ENCODE results near the gene TMPRSS12. TPM values are rescaled to one million over a fixed set of nuclear protein-coding genes. Genes with fewer than 3 reads are reported as not detected.
A peak's percentile ranks its signal among the peaks of the same experiment; 100 is the strongest.

TMPRSS12 gene
- total RNA-seq, 1 experiment from 2014 or later: not detected

DNA sequence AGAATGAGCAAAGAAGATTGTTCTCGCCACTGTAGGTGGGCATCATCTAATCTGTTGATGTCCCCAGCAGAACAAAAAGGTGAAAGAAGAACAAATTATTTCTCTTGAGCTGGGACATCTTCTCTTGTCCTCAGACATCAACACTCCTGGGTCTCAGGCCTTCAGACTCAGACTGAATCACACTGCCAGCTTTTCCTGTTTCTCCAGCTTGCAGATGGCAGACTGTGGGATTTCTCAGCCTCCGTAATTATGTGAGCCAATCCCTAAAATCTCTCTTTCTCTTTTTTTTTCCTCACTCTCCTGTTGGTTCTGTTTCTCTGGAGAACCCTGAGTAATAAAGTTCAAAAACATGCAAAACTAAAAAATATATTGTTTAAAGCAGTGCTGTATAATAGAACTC is 3.7 kb upstream of the TMPRSS12 start:
- TF ChIP-seq, protein P1, sequence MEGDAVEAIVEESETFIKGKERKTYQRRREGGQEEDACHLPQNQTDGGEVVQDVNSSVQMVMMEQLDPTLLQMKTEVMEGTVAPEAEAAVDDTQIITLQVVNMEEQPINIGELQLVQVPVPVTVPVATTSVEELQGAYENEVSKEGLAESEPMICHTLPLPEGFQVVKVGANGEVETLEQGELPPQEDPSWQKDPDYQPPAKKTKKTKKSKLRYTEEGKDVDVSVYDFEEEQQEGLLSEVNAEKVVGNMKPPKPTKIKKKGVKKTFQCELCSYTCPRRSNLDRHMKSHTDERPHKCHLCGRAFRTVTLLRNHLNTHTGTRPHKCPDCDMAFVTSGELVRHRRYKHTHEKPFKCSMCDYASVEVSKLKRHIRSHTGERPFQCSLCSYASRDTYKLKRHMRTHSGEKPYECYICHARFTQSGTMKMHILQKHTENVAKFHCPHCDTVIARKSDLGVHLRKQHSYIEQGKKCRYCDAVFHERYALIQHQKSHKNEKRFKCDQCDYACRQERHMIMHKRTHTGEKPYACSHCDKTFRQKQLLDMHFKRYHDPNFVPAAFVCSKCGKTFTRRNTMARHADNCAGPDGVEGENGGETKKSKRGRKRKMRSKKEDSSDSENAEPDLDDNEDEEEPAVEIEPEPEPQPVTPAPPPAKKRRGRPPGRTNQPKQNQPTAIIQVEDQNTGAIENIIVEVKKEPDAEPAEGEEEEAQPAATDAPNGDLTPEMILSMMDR (IDR thresholded peaks at IDR 0.05; ENCODE audit: unreplicated experiment): no peak
- CTCF ChIA-PET: interaction anchor here (0.6 kb wide), 1 partner anchor 215 kb away, joined by 3 read pairs; no protein-coding TSS in a partner anchor
- no peaks in the 10 kb centered on the region for H3K27me3 Mint-ChIP-seq (ENCODE audit: insufficient read depth, unreplicated experiment)
- no peak overlapping the region for H3K27ac Mint-ChIP-seq (ENCODE audit: low read depth, unreplicated experiment)
- intact Hi-C loops (cut with micrococcal nuclease): no loop called here
- BruUV-seq (replicated peaks): no TSS peak
- no peaks in the 10 kb centered on the region for H3K36me3 Mint-ChIP-seq (ENCODE audit: insufficient read depth, unreplicated experiment)
- H3K9me3 Mint-ChIP-seq (ENCODE audit: unreplicated experiment): peaks cover 8% of the 10 kb centered on the region
- H3K4me1 Mint-ChIP-seq (ENCODE audit: insufficient read depth, unreplicated experiment): no peaks in the 10 kb centered on the region
- POLR2A ChIA-PET: interaction anchor here (0.7 to 1.4 kb wide), 5 partner anchors 9 to 745 kb away, joined by 3 to 4 read pairs (median 3); no protein-coding TSS in a partner anchor
- DNase-seq (ENCODE audit: unreplicated experiment): no peak
- H3K4me3 Mint-ChIP-seq (ENCODE audit: unreplicated experiment): no peak overlapping the region

DNA sequence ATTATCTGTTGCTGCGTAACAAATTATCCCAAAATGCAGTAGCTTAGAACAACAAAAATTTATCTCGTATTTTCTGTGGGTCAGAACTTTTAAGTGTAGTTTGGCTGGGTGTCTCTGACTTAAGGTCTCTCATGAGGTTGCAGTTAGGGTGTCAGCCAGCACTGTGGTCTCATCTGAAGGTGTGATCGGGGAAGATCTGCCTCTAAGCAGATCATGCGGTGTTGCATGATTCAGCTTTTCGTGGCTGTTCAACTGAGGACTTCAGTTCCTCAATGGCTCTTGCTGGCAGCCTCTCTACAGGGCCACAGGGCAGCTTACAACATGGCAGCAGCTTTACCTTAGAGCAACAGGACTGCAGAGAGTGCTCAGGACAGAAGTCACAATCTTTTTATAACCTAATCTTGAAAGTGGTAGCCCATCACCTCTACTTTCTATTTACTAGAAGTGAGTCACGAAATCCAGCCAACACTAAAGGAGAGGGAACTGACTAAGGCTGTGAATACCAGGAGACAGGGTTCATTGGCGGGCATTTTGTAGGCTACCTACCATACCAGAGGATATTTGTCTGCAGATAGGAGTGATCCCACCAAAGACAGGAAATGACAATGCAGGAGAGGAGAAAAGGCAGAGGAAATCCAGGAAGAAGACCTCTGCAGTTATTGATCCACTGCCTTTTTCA is 1.8 kb upstream of the TMPRSS12 start:
- Mint-ChIP-seq H3K9me3 (ENCODE audit: unreplicated experiment) (no peaks in the 10 kb centered on the region), H3K27ac (ENCODE audit: low read depth, unreplicated experiment) (no peak overlapping the region), H3K36me3 (ENCODE audit: insufficient read depth, unreplicated experiment) (no peaks in the 10 kb centered on the region), H3K4me1 (ENCODE audit: insufficient read depth, unreplicated experiment) (peaks cover 7% of the 10 kb centered on the region), H3K4me3 (ENCODE audit: unreplicated experiment) (no peak overlapping the region), H3K27me3 (ENCODE audit: insufficient read depth, unreplicated experiment) (no peaks in the 10 kb centered on the region)
- POLR2A ChIA-PET: interaction anchor here (0.6 kb wide), 1 partner anchor 30 kb away, joined by 4 read pairs; no protein-coding TSS in a partner anchor
- TF ChIP-seq, protein P1 (IDR thresholded peaks at IDR 0.05; ENCODE audit: unreplicated experiment): no peak
- no TSS peak for BruUV-seq (replicated peaks)
- no peak for DNase-seq (ENCODE audit: unreplicated experiment)
- intact Hi-C loops (cut with micrococcal nuclease): no loop called here
- CTCF ChIA-PET: interaction anchor here (0.9 kb wide), 1 partner anchor 84 kb away, joined by 4 read pairs; a partner anchor contains a TSS

DNA sequence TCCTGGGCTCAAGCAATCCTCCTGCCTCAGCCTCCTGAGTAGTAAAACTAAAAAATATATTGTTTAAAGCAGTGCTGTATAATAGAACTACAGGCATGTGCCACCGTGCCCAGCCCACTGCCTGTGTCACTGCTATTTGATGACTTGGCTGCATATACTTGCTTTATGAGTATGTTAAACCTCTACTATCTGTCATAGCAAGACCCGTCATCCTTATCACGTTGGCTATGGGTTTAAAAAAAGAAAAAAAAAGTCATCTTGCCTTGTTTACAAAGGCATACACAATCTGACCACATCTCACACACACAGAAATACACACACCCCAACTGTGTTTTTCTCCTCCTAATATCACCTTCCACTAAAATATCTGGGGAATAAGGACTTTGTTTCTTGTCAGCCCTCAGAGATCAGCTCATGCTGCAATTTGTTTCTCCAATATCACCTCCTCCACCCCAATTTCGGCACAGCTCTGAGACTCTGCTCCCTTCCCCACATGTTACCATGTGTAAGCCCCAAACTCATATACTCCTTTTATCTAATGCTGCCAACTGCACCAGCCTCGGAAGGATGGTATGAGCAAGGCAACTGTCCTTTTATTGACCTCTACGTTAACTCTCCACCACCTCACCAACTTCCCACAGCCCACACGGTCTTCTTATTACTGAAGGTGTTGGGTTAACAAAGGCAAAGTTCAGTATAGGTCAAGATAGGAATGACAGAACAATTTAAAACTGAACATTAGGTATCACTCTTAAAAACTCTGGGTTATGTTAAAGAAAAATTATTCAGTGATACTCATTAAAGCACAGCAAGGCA is 802 bp upstream of the TMPRSS12 start:
- no peaks in the 10 kb centered on the region for H3K27me3 Mint-ChIP-seq (ENCODE audit: insufficient read depth, unreplicated experiment)
- H3K9me3 Mint-ChIP-seq (ENCODE audit: unreplicated experiment): no peaks in the 10 kb centered on the region
- intact Hi-C loops (cut with micrococcal nuclease): no loop called here
- ChIA-PET CTCF (no interaction called here), POLR2A (interaction anchor here (0.7 kb wide), 1 partner anchor 70 kb away, joined by 3 read pairs; no protein-coding TSS in a partner anchor)
- BruUV-seq (replicated peaks): no TSS peak
- H3K4me1 Mint-ChIP-seq (ENCODE audit: insufficient read depth, unreplicated experiment): peaks cover 7% of the 10 kb centered on the region
- DNase-seq (ENCODE audit: unreplicated experiment): no peak
- H3K27ac Mint-ChIP-seq (ENCODE audit: low read depth, unreplicated experiment): no peak overlapping the region
- no peak overlapping the region for H3K4me3 Mint-ChIP-seq (ENCODE audit: unreplicated experiment)
- no peaks in the 10 kb centered on the region for H3K36me3 Mint-ChIP-seq (ENCODE audit: insufficient read depth, unreplicated experiment)
- TF ChIP-seq, protein P1 (IDR thresholded peaks at IDR 0.05; ENCODE audit: unreplicated experiment): no peak

DNA sequence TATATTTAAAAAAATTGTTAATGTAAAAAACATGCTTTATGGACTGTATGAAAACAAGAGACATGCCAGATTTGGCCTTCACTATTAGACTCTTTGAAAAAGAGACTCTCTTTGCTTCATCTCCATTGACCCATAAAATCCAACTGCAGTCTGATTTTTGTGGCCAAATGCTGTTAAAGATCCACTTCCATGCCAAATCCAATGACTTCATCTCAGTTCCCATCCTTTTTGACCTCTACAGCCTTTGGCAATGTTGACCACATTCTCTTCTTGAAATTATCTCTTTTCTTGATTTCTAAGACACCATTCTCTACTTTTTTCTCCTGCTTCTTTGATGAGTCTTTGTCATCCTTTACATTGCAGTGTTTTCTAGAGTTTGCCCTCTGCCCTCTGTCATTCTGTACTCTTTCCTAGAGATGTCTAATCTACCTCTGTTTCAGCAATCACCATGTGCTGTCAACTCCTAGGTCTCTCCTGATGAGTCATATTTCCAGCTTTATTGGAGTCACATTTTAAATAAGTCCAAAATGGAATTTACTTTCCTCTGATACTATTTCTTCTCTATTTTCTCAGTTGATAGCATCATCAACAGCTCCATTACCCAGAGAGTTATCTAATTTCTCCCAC is 2.4 kb downstream of the TMPRSS12 start:
- Mint-ChIP-seq H3K36me3 (ENCODE audit: insufficient read depth, unreplicated experiment) (no peaks in the 10 kb centered on the region), H3K27ac (ENCODE audit: low read depth, unreplicated experiment) (no peak overlapping the region), H3K9me3 (ENCODE audit: unreplicated experiment) (no peaks in the 10 kb centered on the region), H3K27me3 (ENCODE audit: insufficient read depth, unreplicated experiment) (no peaks in the 10 kb centered on the region), H3K4me3 (ENCODE audit: unreplicated experiment) (no peak overlapping the region), H3K4me1 (ENCODE audit: insufficient read depth, unreplicated experiment) (peaks cover 7% of the 10 kb centered on the region)
- BruUV-seq (replicated peaks): no TSS peak
- intact Hi-C loops (cut with micrococcal nuclease): no loop called here
- TF ChIP-seq, protein P1 (IDR thresholded peaks at IDR 0.05; ENCODE audit: unreplicated experiment): no peak
- POLR2A ChIA-PET: interaction anchor here (0.6 to 2.2 kb wide), 6 partner anchors 9 to 202 kb away, joined by 3 to 7 read pairs (median 5); a partner anchor contains a TSS
- DNase-seq (ENCODE audit: unreplicated experiment): peak; percentile 14
- CTCF ChIA-PET: interaction anchor here (1.0 kb wide), 1 partner anchor 141 kb away, joined by 3 read pairs; no protein-coding TSS in a partner anchor
